SU-DHL-6 (cell line): Measurements from ENCODE around the gene AQP1.

Experiments used
- H2AFZ ChIP-seq: fragments of 200-600 bp; sonication (generic); 2 replicates; pipeline ENCODE4 v1.6.1; 2014; ENCODE audit warnings: low read depth, mild to moderate bottlenecking, moderate library complexity, mixed read lengths, antibody characterized with exemption, low read length; ENCODE audit not compliant: severe bottlenecking
- H3F3A ChIP-seq: fragments of 200-600 bp; shearing (Covaris generic); 2 replicates; pipeline ENCODE4 v1.6.0; 2016; ENCODE audit warnings: antibody characterized with exemption, mild to moderate bottlenecking; ENCODE audit not compliant: insufficient read depth
- H3K27ac ChIP-seq: fragments of 200-600 bp; sonication (generic); 2 replicates; pipeline ENCODE4 v1.5.1; 2016; ENCODE audit warnings: low read depth, mild to moderate bottlenecking, low read length, moderate library complexity, mixed read lengths
- H3K27me3 ChIP-seq: fragments of 200-600 bp; sonication (generic), shearing (Covaris generic); 2 replicates; pipeline ENCODE4 v1.6.0; 2014; ENCODE audit warnings: mild to moderate bottlenecking, low read length
- H3K36me3 ChIP-seq: fragments of 200-600 bp; sonication (generic); 2 replicates; pipeline ENCODE4 v1.6.1; 2014; ENCODE audit warnings: mild to moderate bottlenecking, low read length, mixed read lengths
- H3K4me2 ChIP-seq: fragments of 300-600, 200-600 bp; shearing (Covaris generic), sonication (generic); 2 replicates; pipeline ENCODE4 v1.6.0; 2014; ENCODE audit warnings: low read length, low read depth, mild to moderate bottlenecking; ENCODE audit not compliant: poor library complexity, severe bottlenecking
- H3K4me3 ChIP-seq: fragments of 200-600 bp; sonication (generic); 2 replicates; pipeline ENCODE4 v1.5.1; 2014; ENCODE audit warnings: antibody characterized with exemption, low read length, mild to moderate bottlenecking, mixed read lengths; ENCODE audit not compliant: insufficient read depth, poor library complexity, severe bottlenecking
- H3K79me2 ChIP-seq: fragments of 200-600 bp; sonication (generic); 2 replicates; pipeline ENCODE4 v1.6.1; 2014; ENCODE audit warnings: mild to moderate bottlenecking, low read length, moderate library complexity; ENCODE audit not compliant: insufficient read depth
- H3K9ac ChIP-seq: fragments of 200-600 bp; sonication (generic); 2 replicates; pipeline ENCODE4 v1.7.0; 2014; ENCODE audit warnings: mild to moderate bottlenecking, low read length
- H3K9me2 ChIP-seq: fragments of 200-600 bp; sonication (generic); replicated peaks from 2 replicates; pipeline ENCODE4 v1.6.1; 2014; ENCODE audit warnings: low read length; ENCODE audit not compliant: insufficient read depth
- H3K9me3 ChIP-seq: fragments of 200-600 bp; sonication (generic); 2 replicates; pipeline ENCODE4 v1.6.1; 2014; ENCODE audit warnings: low read length, mixed read lengths; ENCODE audit not compliant: insufficient read depth
- H4K20me1 ChIP-seq: fragments of 200-600 bp; sonication (generic); 2 replicates; pipeline ENCODE4 v1.6.1; 2014; ENCODE audit warnings: low read depth, mild to moderate bottlenecking, antibody characterized with exemption, low read length, moderate library complexity, mixed read lengths
- CTCF ChIP-seq: fragments of 200-600 bp; sonication (generic); IDR thresholded peaks from one replicate; pipeline ENCODE4 v1.5.1; 2017; ENCODE audit warnings: antibody characterized with exemption, mild to moderate bottlenecking, low read length, moderate library complexity; ENCODE audit not compliant: insufficient read depth, poor library complexity, severe bottlenecking
- EZH2phosphoT487 ChIP-seq: fragments of 200-600 bp; sonication (generic), shearing (Covaris generic); conservative IDR thresholded peaks from 2 replicates; pipeline ENCODE4 v1.6.1; 2018; ENCODE audit warnings: mild to moderate bottlenecking, antibody characterized with exemption, low read length, moderate library complexity, mixed read lengths

Gene AQP1

GRCh38 chr7:30925117-30925516, 13.5 kb downstream of the AQP1 start:
- H4K20me1 ChIP-seq = no peaks in the 10 kb centered on the region
- no peaks in the 10 kb centered on the region for H3K27me3 ChIP-seq
- no peak overlapping the region for H2AFZ ChIP-seq
- H3F3A ChIP-seq = no peaks in the 10 kb centered on the region
- no peaks in the 10 kb centered on the region for H3K9me2 ChIP-seq
- no peaks in the 10 kb centered on the region for H3K36me3 ChIP-seq
- no peaks in the 10 kb centered on the region for H3K79me2 ChIP-seq
- no peak overlapping the region for H3K4me3 ChIP-seq
- H3K9me3 ChIP-seq = no peaks in the 10 kb centered on the region
- no peak overlapping the region for H3K9ac ChIP-seq
- TF ChIP-seq CTCF = no peak
- TF ChIP-seq EZH2phosphoT487 = no peak
- no peak overlapping the region for H3K4me2 ChIP-seq
- H3K27ac ChIP-seq = no peak overlapping the region

- no peaks in the 10 kb centered on the region; the same call in 1 of the 2 replicates for H3K27me3 ChIP-seq
Observed at GRCh38 chr7:30925913-30926312, 14.3 kb downstream of the AQP1 start.

DNA sequence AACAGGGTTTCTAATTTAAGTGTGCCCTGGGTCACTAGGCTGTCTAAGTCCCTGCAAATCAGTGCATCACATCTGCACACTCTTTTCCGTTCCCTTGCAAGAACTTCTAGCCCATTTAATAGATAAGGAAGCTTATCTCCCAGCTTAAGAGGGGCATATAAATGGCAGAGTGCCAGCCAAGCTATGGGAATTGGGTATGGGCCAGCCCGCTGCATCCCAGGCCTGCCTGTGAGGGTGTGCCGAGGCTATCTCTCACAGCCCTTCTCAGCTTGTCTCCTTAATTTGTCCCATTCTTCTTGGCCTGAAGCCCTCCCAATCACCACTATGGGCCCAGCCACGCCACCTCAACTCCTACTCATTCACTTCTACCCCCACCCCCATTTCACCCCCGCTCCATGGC, 14.7 kb downstream of the AQP1 start:
- Histone ChIP-seq H3K9ac (no peak overlapping the region), H3K4me3 (no peak overlapping the region), H3K9me3 (no peaks in the 10 kb centered on the region), H4K20me1 (no peaks in the 10 kb centered on the region), H3K4me2 (no peak overlapping the region), H3K27me3 (no peaks in the 10 kb centered on the region; the same call in 1 of the 2 replicates), H3K9me2 (no peaks in the 10 kb centered on the region), H3K79me2 (no peaks in the 10 kb centered on the region), H3F3A (no peaks in the 10 kb centered on the region), H3K36me3 (no peaks in the 10 kb centered on the region), H3K27ac (no peak overlapping the region), H2AFZ (no peak overlapping the region)
- TF ChIP-seq CTCF = no peak
- TF ChIP-seq EZH2phosphoT487 = no peak

More at GRCh38 chr7:30925913-30926312, 14.3 kb downstream of the AQP1 start:
- H3K4me2 ChIP-seq = no peak overlapping the region
- H2AFZ ChIP-seq = no peak overlapping the region
- H3K9me3 ChIP-seq = no peaks in the 10 kb centered on the region
- H3K36me3 ChIP-seq = no peaks in the 10 kb centered on the region
- no peak for TF ChIP-seq CTCF
- no peak for TF ChIP-seq EZH2phosphoT487
- no peaks in the 10 kb centered on the region for H3K9me2 ChIP-seq
- no peaks in the 10 kb centered on the region for H4K20me1 ChIP-seq
- no peak overlapping the region for H3K9ac ChIP-seq
- H3F3A ChIP-seq = no peaks in the 10 kb centered on the region
- no peaks in the 10 kb centered on the region for H3K79me2 ChIP-seq
- H3K27ac ChIP-seq = no peak overlapping the region
- H3K4me3 ChIP-seq = no peak overlapping the region

DNA sequence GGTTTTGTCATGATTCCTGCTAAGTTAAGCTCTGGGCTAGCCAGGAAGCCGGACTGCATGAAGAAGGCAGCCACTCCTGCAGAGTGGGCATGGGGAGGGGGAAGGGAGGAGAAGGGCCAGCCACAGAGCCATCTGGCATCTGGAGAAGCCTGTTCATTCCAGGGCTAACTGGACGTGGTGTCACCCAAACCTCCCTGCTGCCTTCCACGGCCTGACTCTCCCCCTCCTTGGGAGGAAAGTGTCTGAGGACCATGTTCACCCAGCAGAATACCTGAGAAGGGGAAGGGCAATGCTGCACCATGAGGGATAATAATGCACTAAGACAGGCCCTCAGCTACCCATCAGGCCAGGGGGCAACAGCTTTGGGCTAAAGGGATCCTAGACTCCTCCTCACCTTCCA, 15.4 kb downstream of the AQP1 start:
- Histone ChIP-seq H3K79me2 (no peaks in the 10 kb centered on the region), H3K27me3 (no peaks in the 10 kb centered on the region; the same call in 1 of the 2 replicates), H4K20me1 (no peaks in the 10 kb centered on the region), H3K9ac (no peak overlapping the region), H3K9me2 (no peaks in the 10 kb centered on the region), H3K4me2 (no peak overlapping the region), H3K4me3 (no peak overlapping the region), H3F3A (no peaks in the 10 kb centered on the region), H3K36me3 (no peaks in the 10 kb centered on the region), H3K27ac (no peak overlapping the region), H3K9me3 (no peaks in the 10 kb centered on the region), H2AFZ (no peak overlapping the region)
- TF ChIP-seq EZH2phosphoT487 (no peak), CTCF (no peak)
